Parathyroid adenoma (tissue), 2 donors: ENCODE results near the gene ZNF786.

Source experiments
- H2AFZ ChIP-seq: fragments of 300-600 bp; sonication (generic); one replicate; pipeline ENCODE4 v1.7.0; 2017; ENCODE audit warnings: antibody characterized with exemption, mild to moderate bottlenecking
- H3K27ac ChIP-seq: fragments of 300-600 bp; sonication (generic); one replicate; pipeline ENCODE4 v1.7.0; 2017
- H3K27me3 ChIP-seq: fragments of 300-600 bp; sonication (generic); one replicate; pipeline ENCODE4 v1.7.0; 2017; ENCODE audit warnings: low read length; ENCODE audit not compliant: control insufficient read depth, insufficient read depth
- H3K36me3 ChIP-seq: fragments of 300-600 bp; sonication (generic); one replicate; pipeline ENCODE4 v1.7.0; 2017; ENCODE audit warnings: low read length; ENCODE audit not compliant: control insufficient read depth, insufficient read depth
- H3K4me1 ChIP-seq: fragments of 300-600 bp; sonication (generic); one replicate; pipeline ENCODE4 v1.7.0; 2017; ENCODE audit warnings: control low read depth
- H3K4me2 ChIP-seq: fragments of 300-600 bp; sonication (generic); one replicate; pipeline ENCODE4 v1.7.0; 2017; ENCODE audit warnings: low read length
- H3K4me3 ChIP-seq: fragments of 300-600 bp; sonication (generic); one replicate; pipeline ENCODE4 v1.7.0; 2017; ENCODE audit warnings: low read depth, low read length
- H3K79me2 ChIP-seq: fragments of 300-600 bp; sonication (generic); one replicate; pipeline ENCODE4 v1.7.0; 2017; ENCODE audit warnings: control low read depth
- H3K9ac ChIP-seq: fragments of 300-600 bp; sonication (generic); one replicate; pipeline ENCODE4 v1.7.0; 2017; ENCODE audit warnings: mild to moderate bottlenecking
- H3K9me3 ChIP-seq: fragments of 300-600 bp; sonication (generic); one replicate; pipeline ENCODE4 v1.7.0; 2017; ENCODE audit warnings: low read length; ENCODE audit not compliant: control insufficient read depth
- CTCF ChIP-seq: fragments of 300-600 bp; sonication (generic); IDR thresholded peaks from one replicate; pipeline ENCODE4 v1.7.0; 2017; ENCODE audit warnings: antibody characterized with exemption, mild to moderate bottlenecking
- donor health status: primary hyperparathyroidism.

Gene ZNF786

GRCh38 chr7:149022756-149023360 lies 67.7 kb downstream of the ZNF786 start:
- Histone ChIP-seq H3K79me2 (peaks cover 8% of the 10 kb centered on the region), H3K9ac (no peak overlapping the region), H2AFZ (no peak overlapping the region), H3K4me2 (no peak overlapping the region), H3K4me1 (peaks cover 5% of the 10 kb centered on the region), H3K4me3 (no peak overlapping the region), H3K36me3 (no peaks in the 10 kb centered on the region), H3K27ac (no peak overlapping the region), H3K9me3 (no peaks in the 10 kb centered on the region), H3K27me3 (no peaks in the 10 kb centered on the region)
- no peak for TF ChIP-seq CTCF

GRCh38 chr7:149021725-149022062 lies 68.8 kb downstream of the ZNF786 start:
- no peaks in the 10 kb centered on the region for H3K27me3 ChIP-seq
- peaks cover 4% of the 10 kb centered on the region for H3K79me2 ChIP-seq
- no peaks in the 10 kb centered on the region for H3K4me1 ChIP-seq
- no peak overlapping the region for H3K4me3 ChIP-seq
- no peaks in the 10 kb centered on the region for H3K36me3 ChIP-seq
- H3K9me3 ChIP-seq: no peaks in the 10 kb centered on the region
- no peak overlapping the region for H3K4me2 ChIP-seq
- H2AFZ ChIP-seq: no peak overlapping the region
- TF ChIP-seq CTCF: no peak
- H3K9ac ChIP-seq: no peak overlapping the region
- H3K27ac ChIP-seq: no peak overlapping the region

- Histone ChIP-seq H3K36me3 (no peaks in the 10 kb centered on the region), H3K27me3 (no peaks in the 10 kb centered on the region), H3K27ac (no peak overlapping the region), H3K4me2 (no peak overlapping the region), H3K4me3 (no peak overlapping the region), H3K4me1 (no peaks in the 10 kb centered on the region), H3K9me3 (no peaks in the 10 kb centered on the region), H3K79me2 (no peaks in the 10 kb centered on the region), H3K9ac (no peak overlapping the region), H2AFZ (no peak overlapping the region)
- no peak for TF ChIP-seq CTCF
These were observed 70.0 kb downstream of the ZNF786 start for GRCh38 chr7:149020483-149020882.
